Neuronal stem cell (in vitro differentiated cells): Measurements from ENCODE around the gene MYH9.

ENCODE experiments used
- DNase-seq: peaks from one replicate; pipeline ENCODE4 v3.0.0-alpha.2; 2013; ENCODE audit warnings: low spot score
- H2AFZ ChIP-seq: one replicate; pipeline ENCODE4 v1.6.1; 2013; ENCODE audit warnings: mild to moderate bottlenecking, low read length, inconsistent platforms
- H2AK5ac ChIP-seq: 2 replicates; pipeline ENCODE4 v1.6.1; 2013; ENCODE audit warnings: low read depth, mild to moderate bottlenecking, inconsistent platforms, low read length, moderate library complexity, mixed read lengths
- H2BK120ac ChIP-seq: 2 replicates; pipeline ENCODE4 v1.6.1; 2013; ENCODE audit warnings: low read depth, mild to moderate bottlenecking, inconsistent platforms, low read length, moderate library complexity, mixed read lengths
- H2BK12ac ChIP-seq: one replicate; pipeline ENCODE4 v1.6.1; 2013; ENCODE audit warnings: low read length, inconsistent platforms
- H2BK15ac ChIP-seq: 2 replicates; pipeline ENCODE4 v1.6.1; 2013; ENCODE audit warnings: mild to moderate bottlenecking, low read length, inconsistent platforms, mixed read lengths
- H2BK5ac ChIP-seq: one replicate; pipeline ENCODE4 v1.6.1; 2013; ENCODE audit warnings: inconsistent platforms, mild to moderate bottlenecking, low read length, moderate library complexity
- H3K14ac ChIP-seq: one replicate; pipeline ENCODE4 v1.6.1; 2013; ENCODE audit warnings: low read length, inconsistent platforms
- H3K18ac ChIP-seq: 2 replicates; pipeline ENCODE4 v1.6.1; 2013; ENCODE audit warnings: low read length, inconsistent platforms
- H3K23ac ChIP-seq: 2 replicates; pipeline ENCODE4 v1.6.1; 2013; ENCODE audit warnings: low read depth, mild to moderate bottlenecking, mixed read lengths, low read length, inconsistent platforms; ENCODE audit not compliant: poor library complexity
- H3K27ac ChIP-seq: replicated peaks from 3 replicates; pipeline ENCODE4 v1.5.1; 2013; ENCODE audit warnings: low read length, inconsistent platforms
- H3K27me3 ChIP-seq, 3 experiments: 2 replicates each; pipeline ENCODE4 v1.6.1; 2013; ENCODE audit warnings: low read length in 3 of 3, mild to moderate bottlenecking in 2 of 3, inconsistent platforms in 1 of 3, low read depth in 1 of 3, mixed read lengths in 1 of 3, moderate library complexity in 1 of 3; ENCODE audit not compliant: control insufficient read depth in 3 of 3, insufficient read depth in 3 of 3
- H3K36me3 ChIP-seq, 2 donors: replicated peaks in 1 of 2; 2 replicates each; pipeline ENCODE4 v1.6.1; 2013; ENCODE audit warnings: low read length in 2 of 2; ENCODE audit not compliant: control insufficient read depth in 2 of 2, insufficient read depth in 2 of 2
- H3K4ac ChIP-seq: 2 replicates; pipeline ENCODE4 v1.6.1; 2013; ENCODE audit warnings: inconsistent platforms, mild to moderate bottlenecking, low read length, moderate library complexity
- H3K4me1 ChIP-seq, 2 donors: 1 replicate in 1 of 2; 2 replicates in 1 of 2; pipeline ENCODE4 v1.6.1; 2013; ENCODE audit warnings: low read length in 2 of 2, low read depth in 1 of 2; ENCODE audit not compliant: control insufficient read depth in 2 of 2, insufficient read depth in 1 of 2
- H3K4me2 ChIP-seq: one replicate; pipeline ENCODE4 v1.6.1; 2013; ENCODE audit warnings: mild to moderate bottlenecking, low read length, inconsistent platforms; ENCODE audit not compliant: insufficient read depth, poor library complexity, severe bottlenecking
- H3K4me3 ChIP-seq, 2 donors: 2 replicates each; pipeline ENCODE4 v1.5.1; 2013; ENCODE audit warnings: low read length in 2 of 2, mild to moderate bottlenecking in 2 of 2, inconsistent platforms in 1 of 2, moderate library complexity in 1 of 2
- H3K79me1 ChIP-seq: one replicate; pipeline ENCODE4 v1.6.1; 2013; ENCODE audit warnings: low read depth, mild to moderate bottlenecking, inconsistent platforms, low read length, moderate library complexity
- H3K9ac ChIP-seq: one replicate; pipeline ENCODE4 v1.6.1; 2013; ENCODE audit warnings: mild to moderate bottlenecking, low read depth, low read length, inconsistent platforms; ENCODE audit not compliant: poor library complexity
- H3K9me3 ChIP-seq, 2 donors: replicated peaks in 1 of 2; 2 replicates each; pipeline versions ENCODE3 to v1.6.1; 2013; ENCODE audit warnings: low read length in 2 of 2, mild to moderate bottlenecking in 2 of 2, inconsistent platforms in 1 of 2, low read depth in 1 of 2, mixed read lengths in 1 of 2, moderate library complexity in 1 of 2; ENCODE audit not compliant: control insufficient read depth in 2 of 2, insufficient read depth in 1 of 2
- H4K8ac ChIP-seq: one replicate; pipeline ENCODE4 v1.6.1; 2013; ENCODE audit warnings: low read depth, mild to moderate bottlenecking, inconsistent platforms, low read length, moderate library complexity
- H4K91ac ChIP-seq: one replicate; pipeline ENCODE4 v1.6.1; 2013; ENCODE audit warnings: low read length, low read depth, mild to moderate bottlenecking, inconsistent platforms; ENCODE audit not compliant: poor library complexity
- WGBS, 2 donors: extraction: QIAGEN DNeasy Blood & Tissue Kit; methylation state at CpG; one replicate each; pipeline ENCODE4 v1.1.7; 2013; ENCODE audit warnings: missing lambda C conversion rate in 2 of 2, mixed read lengths in 1 of 2; ENCODE audit not compliant: insufficient read length in 2 of 2, insufficient replicate concordance in 1 of 2; ENCODE audit errors: extremely low coverage in 2 of 2; 5-methylcytosine and 5-hydroxymethylcytosine counted together

MYH9 gene

DNA sequence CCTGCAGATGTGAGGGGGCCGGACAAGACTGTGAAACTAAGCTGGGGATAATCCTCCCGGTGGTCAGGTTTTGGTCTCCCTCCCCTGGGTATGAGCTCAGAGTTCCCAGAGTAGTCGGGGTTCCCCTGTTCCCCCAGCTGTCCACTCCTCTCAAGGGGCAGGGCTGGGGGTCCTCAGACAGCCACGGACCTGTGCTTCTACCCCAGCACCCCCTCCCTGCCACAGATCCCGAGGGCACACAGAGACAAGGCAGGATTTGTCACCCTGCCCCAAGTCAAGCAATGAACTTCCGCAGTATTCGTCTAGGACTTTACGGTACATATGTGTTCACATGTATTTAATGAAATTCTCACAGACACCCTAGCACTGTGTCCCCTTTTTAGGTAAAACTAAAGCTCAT, 89.6 kb downstream of the MYH9 start:
- no peak overlapping the region for H2BK15ac ChIP-seq
- H3K14ac ChIP-seq = no peak overlapping the region
- H3K36me3 ChIP-seq = peaks cover 89 to 99% of the 10 kb centered on the region in 2 donors
- no peak overlapping the region for H2AK5ac ChIP-seq
- H3K18ac ChIP-seq = no peak overlapping the region
- H3K4me3 ChIP-seq = no peak overlapping the region
- no CpG with 5 or more reads among the region's 8 CpGs for WGBS, 2 donors
- no peaks in the 10 kb centered on the region for H3K27me3 ChIP-seq
- H2AFZ ChIP-seq = no peak overlapping the region
- no peak overlapping the region for H3K23ac ChIP-seq
- no peak overlapping the region for H4K91ac ChIP-seq
- H3K4ac ChIP-seq = no peak overlapping the region
- H4K8ac ChIP-seq = no peak overlapping the region
- no peak overlapping the region for H3K27ac ChIP-seq
- peaks cover 0 to 4% of the 10 kb centered on the region in 2 donors for H3K9me3 ChIP-seq
- H3K4me2 ChIP-seq = no peak overlapping the region
- no peak for DNase-seq
- no peak overlapping the region for H2BK120ac ChIP-seq
- no peaks in the 10 kb centered on the region for H3K4me1 ChIP-seq
- H2BK12ac ChIP-seq = no peak overlapping the region
- H3K9ac ChIP-seq = no peak overlapping the region
- H3K79me1 ChIP-seq = peaks cover 1% of the 10 kb centered on the region
- no peak overlapping the region for H2BK5ac ChIP-seq

DNA sequence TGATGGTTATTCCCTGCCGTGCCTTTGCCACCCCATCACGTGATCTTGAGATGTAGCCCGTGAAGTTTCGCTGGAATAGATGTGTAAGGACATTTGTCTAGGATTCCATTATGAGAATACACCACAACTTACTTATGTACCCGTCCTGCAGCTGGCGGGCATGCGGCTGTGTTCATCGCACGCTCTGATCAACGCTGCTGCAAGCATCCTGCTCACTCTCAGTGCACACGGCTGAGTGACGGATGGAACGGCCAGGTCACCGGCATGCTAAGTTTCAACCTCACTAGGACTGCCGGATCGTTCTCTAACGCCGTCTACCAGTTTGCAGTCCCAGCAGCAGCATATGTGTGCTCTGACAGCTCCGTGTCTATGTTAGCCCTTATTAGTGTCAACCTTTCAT, 90.2 kb downstream of the MYH9 start:
- Histone ChIP-seq H3K4me3 (peak overlapping the region in 1 of 2 donors; percentile 16), H3K14ac (no peak overlapping the region), H3K4me1 (no peaks in the 10 kb centered on the region), H3K9me3 (peaks cover 0 to 8% of the 10 kb centered on the region in 2 donors), H3K36me3 (peaks cover 89 to 99% of the 10 kb centered on the region in 2 donors), H2BK5ac (no peak overlapping the region), H3K9ac (no peak overlapping the region), H3K23ac (no peak overlapping the region), H3K18ac (no peak overlapping the region), H2BK12ac (no peak overlapping the region), H3K79me1 (peaks cover 1% of the 10 kb centered on the region), H3K4me2 (no peak overlapping the region), H2BK120ac (no peak overlapping the region), H3K27ac (no peak overlapping the region), H2BK15ac (no peak overlapping the region), H2AK5ac (no peak overlapping the region), H3K4ac (no peak overlapping the region), H4K91ac (no peak overlapping the region), H4K8ac (no peak overlapping the region), H2AFZ (no peak overlapping the region), H3K27me3 (no peaks in the 10 kb centered on the region)
- no peak for DNase-seq
- WGBS, 2 donors = no CpG with 5 or more reads among the region's 19 CpGs

DNA sequence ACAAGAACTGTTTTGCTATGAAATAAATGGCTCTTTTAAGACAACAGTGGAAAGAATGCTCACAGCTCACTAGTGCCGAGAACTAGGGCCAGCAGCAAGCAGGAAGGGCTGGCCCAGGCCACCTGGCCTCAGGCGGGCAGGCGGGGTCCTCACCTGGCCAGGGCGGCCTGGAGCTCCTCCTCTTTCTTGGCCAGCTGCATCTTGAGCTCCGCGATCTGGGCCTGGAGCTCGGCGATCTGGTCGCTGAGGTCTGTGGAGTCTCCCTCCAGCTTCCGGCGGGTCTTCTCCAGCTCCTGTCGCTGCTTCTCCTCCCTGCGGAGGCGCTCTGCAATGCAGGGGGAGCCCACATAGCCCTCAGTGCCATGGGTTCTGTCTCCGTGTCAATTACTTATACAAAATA, 91.1 kb downstream of the MYH9 start:
- Histone ChIP-seq H4K8ac (no peak overlapping the region), H3K36me3 (peaks cover 91 to 99% of the 10 kb centered on the region in 2 donors)

DNA sequence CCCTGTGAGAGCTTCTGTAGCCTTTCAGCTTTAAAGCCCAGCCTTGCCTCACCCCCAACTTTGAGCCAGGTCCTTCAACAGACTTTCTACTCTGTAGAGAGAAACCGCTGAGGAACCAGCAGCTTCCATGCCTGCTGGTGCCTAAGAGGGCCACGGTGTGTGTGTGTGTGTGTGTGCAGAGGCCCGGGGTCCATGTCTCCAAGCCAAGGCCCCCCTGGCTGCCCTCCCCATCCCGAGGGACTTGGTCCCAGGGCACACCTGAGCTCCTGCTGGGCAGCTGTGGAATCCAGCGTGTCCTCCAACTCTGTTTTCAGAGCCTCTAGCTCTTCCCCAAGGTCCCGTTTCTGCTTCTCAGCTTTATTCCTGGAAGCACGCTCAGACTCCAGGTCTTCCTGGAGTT, 92.5 kb downstream of the MYH9 start:
- peaks cover 81 to 89% of the 10 kb centered on the region in 2 donors for H3K36me3 ChIP-seq
- no CpG with 5 or more reads among the region's 7 CpGs for WGBS, 2 donors

More for the DNA sequence above, 91.1 kb downstream of the MYH9 start:
- H2BK12ac ChIP-seq = no peak overlapping the region
- H3K4me2 ChIP-seq = no peak overlapping the region
- H2AK5ac ChIP-seq = no peak overlapping the region
- no peak overlapping the region for H3K4ac ChIP-seq
- no peak overlapping the region for H3K27ac ChIP-seq
- peaks cover 1% of the 10 kb centered on the region for H3K79me1 ChIP-seq
- no peaks in the 10 kb centered on the region for H3K27me3 ChIP-seq
- H3K4me3 ChIP-seq = no peak overlapping the region
- H3K18ac ChIP-seq = no peak overlapping the region
- no peak overlapping the region for H2BK120ac ChIP-seq
- WGBS, 2 donors = no CpG with 5 or more reads among the region's 15 CpGs
- H4K91ac ChIP-seq = no peak overlapping the region
- peak overlapping the region; percentile 27 for H3K9ac ChIP-seq
- no peak overlapping the region for H2BK5ac ChIP-seq
- H2AFZ ChIP-seq = no peak overlapping the region
- H3K9me3 ChIP-seq = peaks cover 0 to 15% of the 10 kb centered on the region in 2 donors
- H2BK15ac ChIP-seq = no peak overlapping the region
- H3K14ac ChIP-seq = no peak overlapping the region
- H3K23ac ChIP-seq = no peak overlapping the region
- DNase-seq = no peak
- H3K4me1 ChIP-seq = no peaks in the 10 kb centered on the region

More for the DNA sequence above, 92.5 kb downstream of the MYH9 start:
- Histone ChIP-seq H3K4me3 (no peak overlapping the region), H4K91ac (no peak overlapping the region), H2BK5ac (no peak overlapping the region), H2AFZ (no peak overlapping the region), H2BK15ac (no peak overlapping the region), H2BK120ac (no peak overlapping the region), H3K9me3 (peaks cover 0 to 16% of the 10 kb centered on the region in 2 donors), H2AK5ac (no peak overlapping the region), H3K4me2 (no peak overlapping the region), H2BK12ac (no peak overlapping the region), H3K23ac (no peak overlapping the region), H3K4ac (no peak overlapping the region), H3K79me1 (peaks cover 1% of the 10 kb centered on the region), H3K9ac (no peak overlapping the region), H3K27me3 (no peaks in the 10 kb centered on the region), H3K27ac (no peak overlapping the region), H4K8ac (no peak overlapping the region), H3K4me1 (no peaks in the 10 kb centered on the region), H3K14ac (no peak overlapping the region), H3K18ac (no peak overlapping the region)
- DNase-seq = no peak
